Dedifferentiated amniotic fluid mesenchymal stem cell (primary cell): ENCODE results near the gene APOBEC3C.
A peak's percentile ranks its signal among the peaks of the same experiment; 100 is the strongest.
"Not testable (repeated sequence)": the region's sequence is repeated elsewhere in the genome, so short reads cannot be mapped to it uniquely, and the experiment has no call there.

ENCODE experiments used
- DNase-seq: peaks from one replicate; pipeline ENCODE4 v3.0.0-alpha.2; 2016; ENCODE audit errors: extremely low spot score

APOBEC3C gene

DNA sequence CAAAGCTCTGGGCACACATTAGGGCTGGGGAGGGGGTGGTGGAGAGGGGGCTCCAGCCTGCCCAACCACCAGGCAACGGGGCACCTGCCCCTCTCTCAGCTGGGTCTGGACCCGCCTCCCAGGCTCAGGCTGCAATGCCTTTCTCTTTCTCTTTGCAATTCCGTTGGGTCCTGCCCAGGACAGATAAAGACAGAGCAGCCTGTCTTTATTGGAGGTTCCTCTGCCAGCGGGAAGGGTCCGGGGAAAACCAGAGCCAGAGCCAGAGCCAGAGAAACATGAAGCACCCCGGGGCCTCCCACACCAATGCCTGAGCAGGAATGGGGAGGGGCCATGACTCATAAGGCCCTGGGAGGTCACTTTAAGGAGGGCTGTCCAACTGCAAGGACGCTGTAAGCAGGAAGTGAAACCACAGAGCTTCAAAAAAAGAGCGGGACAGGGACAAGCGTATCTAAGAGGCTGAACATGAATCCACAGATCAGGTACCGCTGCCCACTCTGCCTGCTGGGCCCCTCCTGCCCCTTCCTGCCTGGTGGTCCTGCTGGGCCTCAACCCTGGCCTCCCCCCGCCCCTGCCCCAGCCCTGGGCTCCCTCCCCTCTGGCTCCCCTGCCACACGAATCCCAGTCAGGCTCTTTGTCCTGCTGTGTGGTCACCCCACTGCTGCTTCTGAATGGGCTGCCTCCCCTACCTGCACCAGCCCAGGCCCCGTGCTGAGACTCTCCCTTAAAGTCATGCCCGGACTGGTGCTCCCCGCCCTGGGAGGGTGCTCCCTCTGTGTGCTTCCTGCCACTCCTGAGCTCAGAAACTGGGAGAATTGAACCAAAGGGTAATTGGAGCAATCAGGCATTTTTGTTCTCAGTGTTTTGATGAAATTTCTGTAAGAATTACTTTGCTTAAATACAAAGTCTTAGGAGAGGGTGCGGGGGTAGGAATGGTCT, 31.8 kb upstream of the APOBEC3C start, which contains the start of gene APOBEC3B:
APOBEC3B (plus strand) TSS at position 356 of the 936 bp plus-strand sequence; CDS start at position 463, 107 bp downstream.
- peak; percentile 87 for DNase-seq

DNA sequence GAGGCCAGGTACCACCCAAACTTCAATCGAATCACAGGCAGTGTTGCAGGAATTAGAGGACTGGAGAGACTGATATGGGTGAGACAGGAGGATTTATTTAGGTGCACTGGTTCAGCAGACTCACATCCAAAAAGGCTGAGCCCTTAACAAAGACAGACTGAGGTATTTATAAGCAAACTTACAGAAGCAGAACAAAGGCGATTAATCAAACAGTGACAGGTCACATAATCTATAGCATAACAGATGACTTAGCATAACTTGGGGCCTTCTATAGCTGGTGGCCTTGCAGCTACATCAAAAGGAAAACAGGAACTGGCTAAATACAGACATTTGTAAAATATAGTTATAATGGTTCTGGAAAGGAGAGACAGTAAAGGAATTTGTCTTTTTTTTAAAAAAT, 29.8 kb upstream of the APOBEC3C start:
- DNase-seq: no peak

DNA sequence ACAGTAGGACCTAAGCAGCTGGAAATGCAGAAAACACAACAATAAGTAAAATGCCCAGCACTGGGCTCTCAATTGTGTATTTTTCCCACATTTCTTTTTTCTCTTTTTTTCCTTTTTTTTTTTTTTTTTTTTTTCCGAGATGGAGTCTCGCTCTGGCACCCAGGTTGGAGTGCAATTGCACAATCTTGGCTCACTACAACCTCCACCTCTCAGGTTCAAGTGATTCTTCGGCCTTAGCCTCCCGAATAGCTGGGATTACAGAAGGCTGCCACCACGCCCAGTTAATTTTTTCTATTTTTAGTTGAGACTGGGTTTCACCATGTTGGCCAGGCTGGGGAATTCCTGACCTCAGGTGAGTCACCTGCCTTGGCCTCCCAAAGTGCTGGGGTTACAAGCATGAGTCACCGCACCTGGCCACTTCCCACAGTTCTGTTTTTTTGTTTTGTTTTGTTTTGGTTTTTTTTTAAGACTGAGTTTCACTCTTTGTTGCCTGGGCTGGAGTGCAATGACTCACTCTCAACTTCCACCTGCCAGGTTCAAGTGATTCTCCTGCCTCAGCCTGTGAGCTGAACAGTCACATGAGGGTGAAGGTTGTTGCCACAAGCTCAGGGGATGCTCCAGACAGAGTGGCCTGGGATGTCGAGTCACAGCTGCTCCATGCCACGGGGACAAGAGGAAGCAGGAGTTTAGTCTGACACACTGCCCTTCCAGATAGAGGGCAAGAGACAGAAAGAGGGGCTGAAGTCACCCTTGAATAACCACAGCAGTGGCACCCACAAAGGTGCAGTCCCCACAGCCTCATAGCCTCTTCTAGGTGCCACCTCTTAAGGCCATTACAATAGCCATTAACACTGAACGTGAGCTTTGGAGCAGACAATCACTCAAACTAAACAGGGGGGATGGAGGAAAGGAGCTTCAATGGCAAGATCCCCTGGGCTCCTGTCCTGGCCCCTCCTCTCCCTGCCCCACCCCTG, 29.0 kb upstream of the APOBEC3C start:
- DNase-seq: not testable (repeated sequence)

DNA sequence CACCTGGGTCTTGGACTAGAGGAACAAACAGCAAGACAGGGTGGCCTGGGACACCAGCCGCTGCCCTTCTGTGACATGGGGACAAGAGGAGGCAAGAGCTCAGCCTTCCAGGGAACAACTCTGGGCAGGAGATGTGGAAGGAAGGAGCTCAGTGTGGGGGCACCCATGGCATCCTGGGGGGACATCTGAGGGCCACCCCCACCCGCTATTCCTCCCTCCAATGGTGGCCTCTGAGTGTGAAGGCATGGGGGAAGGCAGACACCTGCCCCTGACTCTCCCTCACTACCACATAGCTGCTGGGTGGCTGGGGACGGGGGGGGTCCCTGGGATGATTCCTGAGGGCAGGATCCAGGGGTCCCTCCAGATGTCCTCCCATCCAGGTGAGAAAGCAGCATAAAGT, 27.4 kb upstream of the APOBEC3C start:
- no peak for DNase-seq

DNA sequence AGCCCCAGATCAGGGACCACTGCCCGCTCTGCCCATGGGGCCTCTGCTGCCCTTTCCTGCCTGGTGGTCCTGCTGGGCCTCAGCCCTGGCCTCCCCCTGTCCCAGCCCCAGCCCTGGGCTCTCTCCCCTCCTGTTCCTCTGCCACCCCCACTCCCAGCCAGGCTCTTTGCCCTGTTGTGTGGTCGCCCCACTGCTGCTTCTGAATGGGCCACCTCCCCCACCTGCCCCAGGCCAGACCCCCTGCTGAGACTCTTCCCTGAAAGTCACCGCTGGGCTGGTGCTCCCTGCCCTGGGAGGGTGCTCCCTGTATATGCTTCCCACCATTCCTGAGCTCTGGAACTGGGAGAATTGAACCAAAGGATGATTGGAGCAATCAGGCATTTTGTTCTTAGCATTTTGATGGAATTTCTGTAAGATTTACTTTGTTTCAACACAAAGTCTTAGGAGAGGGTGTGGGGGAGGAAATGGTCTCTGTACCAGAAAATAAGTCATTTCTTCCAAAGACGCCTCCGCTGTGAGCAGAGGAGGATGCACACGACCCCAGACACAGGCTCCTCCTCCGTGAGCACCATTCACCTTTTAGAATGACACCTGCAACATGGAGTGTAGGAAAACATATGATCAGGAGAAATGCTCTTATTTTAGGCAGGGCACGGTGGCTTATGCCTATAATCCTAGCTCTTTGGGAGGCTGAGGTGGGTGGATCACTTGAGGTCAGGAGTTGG, 26.7 kb upstream of the APOBEC3C start:
- no peak for DNase-seq

DNA sequence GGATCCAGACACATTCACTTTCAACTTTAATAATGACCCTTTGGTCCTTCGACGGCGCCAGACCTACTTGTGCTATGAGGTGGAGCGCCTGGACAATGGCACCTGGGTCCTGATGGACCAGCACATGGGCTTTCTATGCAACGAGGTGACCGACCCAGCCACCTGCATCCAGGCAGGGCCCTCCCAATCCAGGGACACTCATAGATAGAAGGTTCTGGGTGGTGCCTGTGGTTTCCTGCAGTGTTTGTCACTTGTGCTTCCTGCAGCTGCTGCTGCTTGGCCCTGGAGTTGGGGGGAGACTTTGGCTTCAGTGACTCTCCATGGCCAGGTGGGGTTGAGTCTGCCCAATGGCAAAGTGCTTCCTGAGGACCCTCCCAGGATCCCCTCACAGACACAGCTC, 24.6 kb upstream of the APOBEC3C start:
- DNase-seq: no peak

DNA sequence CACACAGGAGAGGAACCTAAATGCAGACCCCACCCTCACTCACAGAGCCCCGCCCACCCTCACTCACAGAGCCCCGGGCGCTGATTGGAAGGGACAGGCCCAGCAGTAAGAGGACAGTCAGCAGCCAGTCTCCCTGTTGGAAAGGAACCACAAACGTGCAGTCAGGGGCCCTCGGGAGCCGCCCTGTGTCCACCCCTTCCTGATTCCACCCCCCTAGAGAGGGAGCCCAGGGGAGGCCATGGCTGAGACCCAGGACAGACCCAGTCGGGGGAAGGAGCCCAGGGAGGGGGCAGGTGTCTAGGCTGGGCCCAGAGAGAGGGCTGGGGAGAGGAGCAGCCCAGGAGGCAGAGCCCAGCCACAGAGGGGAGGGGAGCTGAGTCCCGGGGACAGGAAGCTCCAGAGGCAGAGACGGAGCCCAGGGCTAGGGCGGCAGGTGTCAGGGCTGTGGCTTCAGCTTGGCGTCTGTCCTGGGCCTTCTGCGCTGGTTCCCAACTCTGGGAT, 21.1 kb upstream of the APOBEC3C start:
- DNase-seq: not testable (repeated sequence)

DNA sequence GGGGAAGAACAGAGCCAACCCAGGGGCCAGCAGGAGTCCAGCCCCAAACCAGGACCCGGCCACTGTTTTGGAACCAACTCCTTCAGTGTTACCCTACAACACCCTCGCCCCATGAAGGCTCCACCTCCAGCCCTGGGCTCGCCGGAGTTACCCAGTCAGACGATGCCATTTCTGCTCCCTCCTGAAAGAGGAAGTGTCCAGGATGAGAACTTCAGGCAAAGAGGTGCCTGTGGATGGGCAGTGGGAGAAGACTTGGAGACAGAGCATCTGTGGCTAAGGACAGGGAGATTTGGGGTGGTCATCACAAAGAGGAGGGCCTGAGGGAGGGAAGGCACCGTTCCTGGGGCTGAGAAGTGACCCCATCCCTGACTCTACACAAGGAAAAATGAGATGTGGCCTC, 18.0 kb upstream of the APOBEC3C start:
- DNase-seq: no peak

DNA sequence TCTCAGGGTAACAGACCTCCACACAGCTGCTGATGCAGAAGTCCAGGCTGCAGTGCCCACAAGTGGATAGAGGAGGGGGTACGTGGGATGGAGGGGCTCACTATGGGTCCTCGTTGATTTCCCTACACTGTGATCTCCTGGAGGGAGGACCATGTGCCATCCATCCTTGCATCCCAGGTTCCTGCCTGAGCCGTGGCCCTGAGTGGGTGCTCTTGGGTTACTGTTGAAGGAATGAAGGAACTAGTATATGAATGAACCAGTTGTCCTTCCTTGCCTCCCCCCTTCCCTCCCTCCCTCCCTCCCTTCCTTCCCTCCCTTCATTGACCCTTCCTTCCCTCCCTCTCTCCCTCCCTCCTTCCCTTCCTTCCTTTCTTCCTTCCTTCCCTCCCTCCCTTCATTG, 16.5 kb upstream of the APOBEC3C start:
- no peak for DNase-seq

DNA sequence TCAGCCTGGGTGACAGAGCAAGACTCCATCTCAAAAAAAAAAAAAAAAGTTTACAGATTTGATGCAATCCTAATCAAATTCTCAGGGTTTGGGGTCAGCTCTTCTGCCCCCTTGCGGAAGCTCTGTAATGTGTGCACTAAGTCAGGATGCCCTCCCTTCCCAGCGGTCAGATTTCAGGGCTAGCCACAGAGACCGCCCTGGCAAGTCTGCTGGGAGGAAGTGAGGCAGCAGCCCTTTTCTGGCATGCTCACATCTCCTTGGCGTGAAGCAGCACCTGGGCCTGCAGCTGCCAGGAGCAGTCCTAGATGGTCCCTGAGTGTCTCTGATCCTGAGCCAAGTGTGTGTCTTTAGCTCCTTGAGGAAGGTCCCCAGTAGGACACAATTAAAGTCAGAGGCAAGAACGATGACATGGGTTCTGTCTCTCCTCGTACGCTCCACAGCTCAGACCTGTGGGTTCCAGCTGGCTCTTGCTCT, 10.9 kb upstream of the APOBEC3C start:
- peak; percentile 81 for DNase-seq

DNA sequence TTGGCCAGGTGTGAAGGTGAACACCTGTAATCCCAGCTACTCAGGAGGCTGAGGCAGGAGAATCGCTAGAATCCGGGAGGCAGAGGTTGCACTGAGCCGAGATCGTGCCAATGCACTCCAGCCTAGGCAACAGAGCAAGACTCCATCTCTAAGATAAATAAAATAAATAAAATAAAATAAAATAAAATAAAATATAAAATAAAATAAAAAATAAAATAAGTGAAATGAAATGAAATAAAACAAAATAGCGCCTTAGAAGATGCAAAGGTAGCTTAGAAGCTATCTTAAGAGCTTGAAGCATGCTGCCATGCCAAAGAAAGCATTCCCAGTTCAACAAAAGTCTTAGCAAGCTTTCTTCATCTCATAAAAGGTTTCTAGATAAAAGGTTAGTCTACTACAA, 6.9 kb upstream of the APOBEC3C start:
- DNase-seq: no peak

DNA sequence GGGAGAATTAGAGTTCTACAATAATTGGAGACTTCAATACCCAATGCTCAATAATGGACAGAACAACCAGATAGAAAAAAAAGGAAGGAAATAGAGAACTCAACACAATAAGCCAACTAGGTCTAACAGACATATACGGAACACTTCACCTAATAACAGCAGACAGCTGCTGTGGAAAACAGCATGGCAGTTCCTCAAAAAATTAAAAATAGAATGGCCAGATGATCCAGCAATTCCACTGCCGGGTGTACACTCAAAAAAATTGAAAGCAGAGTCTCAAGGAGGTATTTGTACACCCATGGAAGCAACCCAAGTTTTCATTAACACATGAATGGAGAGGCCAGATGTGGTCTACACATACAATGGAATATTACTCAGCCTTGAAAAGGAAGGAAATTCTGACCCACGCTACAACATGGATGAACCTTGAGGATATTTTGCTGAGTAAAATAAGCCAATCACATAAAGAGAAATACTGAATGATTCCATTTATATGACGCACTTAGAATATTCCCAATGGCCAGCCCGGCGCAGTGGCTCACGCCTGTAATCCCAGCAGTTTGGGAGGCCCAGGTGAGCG, 5.7 kb upstream of the APOBEC3C start:
- not testable (repeated sequence) for DNase-seq

DNA sequence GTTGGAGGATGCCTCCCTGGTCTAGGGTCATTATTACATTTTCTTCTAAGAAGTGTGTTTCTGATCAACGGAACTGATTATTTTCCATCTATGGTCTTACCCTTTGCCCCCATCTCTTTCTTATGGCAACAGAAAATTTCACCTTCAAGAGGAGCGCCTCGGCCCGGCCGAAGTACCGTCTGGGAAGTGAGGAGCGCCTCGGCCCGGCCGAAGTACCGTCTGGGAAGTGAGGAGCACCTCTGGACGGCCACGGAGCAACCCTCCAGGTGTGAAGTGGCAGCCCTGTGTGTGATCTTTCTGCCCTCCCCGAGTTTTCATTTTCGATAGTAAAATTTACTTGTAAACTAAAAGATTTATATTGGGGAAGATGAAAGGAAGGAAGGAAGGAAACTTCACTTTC, 3.1 kb upstream of the APOBEC3C start:
- DNase-seq: no peak

DNA sequence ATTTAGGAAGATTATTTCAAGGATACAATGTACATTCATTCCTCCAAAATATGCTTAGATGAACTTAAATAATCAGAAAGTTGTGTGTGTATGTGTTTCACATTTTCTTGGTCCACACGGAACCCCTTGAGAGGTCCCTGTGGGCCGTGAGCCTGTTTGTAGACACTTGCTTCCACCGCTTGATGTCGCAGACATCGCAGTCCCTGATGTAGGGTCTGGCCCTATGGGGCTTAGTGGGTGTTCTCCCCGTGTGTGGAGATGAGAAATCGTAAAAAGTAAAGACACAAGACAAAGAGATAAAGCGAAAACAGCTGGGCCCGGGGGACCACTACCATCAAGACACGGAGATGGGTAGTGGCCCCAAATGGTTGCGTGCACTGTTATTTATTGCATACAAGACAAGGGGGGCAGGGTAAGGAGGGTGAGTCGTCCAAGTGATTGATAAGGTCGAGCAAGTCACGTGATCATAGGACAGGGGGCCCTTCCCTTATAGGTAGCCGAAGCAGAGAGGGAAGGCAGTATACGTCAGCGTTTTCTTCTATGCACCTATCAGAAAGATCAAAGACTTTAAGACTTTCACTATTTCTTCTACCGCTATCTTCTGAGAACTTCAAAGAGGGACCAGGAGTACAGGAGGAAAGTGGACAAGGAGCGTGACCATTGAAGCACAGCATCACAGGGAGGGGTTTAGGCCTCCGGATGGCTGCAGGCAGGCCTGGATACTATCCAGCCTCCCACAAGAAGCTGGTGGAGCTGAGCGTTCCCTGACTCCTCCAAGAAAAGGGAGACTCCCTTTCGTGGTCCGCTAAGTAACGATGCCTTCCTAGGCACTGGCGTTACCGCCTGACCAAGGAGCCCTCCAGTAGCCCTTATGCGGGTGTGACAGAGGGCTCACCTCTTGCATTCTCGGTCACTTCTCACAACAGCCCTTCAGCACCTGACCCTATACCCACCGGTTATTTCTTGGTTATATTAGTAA, 1.2 kb upstream of the APOBEC3C start:
- DNase-seq: no peak

DNA sequence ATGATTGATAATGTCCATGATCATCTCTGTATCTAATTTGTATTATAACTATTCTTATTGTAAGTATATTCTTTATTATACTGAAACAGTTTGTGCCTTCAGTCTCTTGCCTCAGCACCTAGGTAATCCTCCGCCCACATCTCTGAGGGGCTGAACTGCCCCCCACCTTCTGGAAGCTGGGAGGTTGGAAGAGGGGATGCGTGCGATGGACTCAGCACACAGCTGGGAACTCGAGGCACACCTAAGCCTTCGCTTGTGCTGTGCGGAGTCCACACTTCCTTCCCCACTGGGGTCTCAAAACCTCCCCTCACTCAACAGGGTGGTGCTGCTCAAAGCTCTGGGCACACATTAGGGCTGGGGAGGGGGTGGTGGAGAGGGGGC, 506 bp upstream of the APOBEC3C start:
- DNase-seq: not testable (repeated sequence)

DNA sequence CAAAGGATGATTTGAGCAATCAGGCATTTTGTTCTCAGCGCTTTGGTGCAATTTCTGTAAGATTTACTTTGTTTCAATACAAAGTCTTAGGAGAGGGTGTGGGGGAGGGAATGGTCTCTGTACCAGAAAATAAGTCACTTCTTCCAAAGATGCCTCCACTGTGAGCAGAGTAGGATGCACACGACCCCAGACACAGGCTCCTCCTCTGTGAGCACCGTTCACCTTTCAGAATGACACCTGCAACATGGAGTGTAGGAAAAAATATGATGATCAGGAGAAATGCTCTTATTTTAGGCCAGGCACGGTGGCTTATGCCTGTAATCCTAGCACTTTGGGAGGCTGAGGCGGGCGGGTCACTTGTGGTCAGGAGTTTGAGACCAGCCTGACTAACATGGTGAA, 665 bp downstream of the APOBEC3C start:
- not testable (repeated sequence) for DNase-seq

DNA sequence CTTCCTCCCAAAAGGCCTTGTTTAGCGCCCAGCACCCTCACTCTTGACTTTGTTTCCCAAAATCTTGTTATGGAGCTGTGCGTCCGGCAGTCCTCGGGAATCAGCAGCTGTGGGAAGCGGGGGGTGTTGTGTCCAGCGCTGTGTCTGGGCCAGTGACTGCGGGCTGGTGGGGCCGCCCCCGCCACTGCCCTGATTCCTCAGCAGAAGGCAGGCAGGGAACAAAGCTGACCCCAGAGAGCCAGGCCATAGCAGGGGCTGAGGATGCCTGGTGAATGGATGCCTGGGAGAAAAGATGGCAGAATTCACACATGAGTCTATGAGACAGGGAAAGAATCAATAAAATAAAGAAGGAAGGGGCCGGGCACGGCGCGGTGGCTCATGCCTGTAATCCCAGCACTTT, 2.5 kb downstream of the APOBEC3C start:
- DNase-seq: no peak

DNA sequence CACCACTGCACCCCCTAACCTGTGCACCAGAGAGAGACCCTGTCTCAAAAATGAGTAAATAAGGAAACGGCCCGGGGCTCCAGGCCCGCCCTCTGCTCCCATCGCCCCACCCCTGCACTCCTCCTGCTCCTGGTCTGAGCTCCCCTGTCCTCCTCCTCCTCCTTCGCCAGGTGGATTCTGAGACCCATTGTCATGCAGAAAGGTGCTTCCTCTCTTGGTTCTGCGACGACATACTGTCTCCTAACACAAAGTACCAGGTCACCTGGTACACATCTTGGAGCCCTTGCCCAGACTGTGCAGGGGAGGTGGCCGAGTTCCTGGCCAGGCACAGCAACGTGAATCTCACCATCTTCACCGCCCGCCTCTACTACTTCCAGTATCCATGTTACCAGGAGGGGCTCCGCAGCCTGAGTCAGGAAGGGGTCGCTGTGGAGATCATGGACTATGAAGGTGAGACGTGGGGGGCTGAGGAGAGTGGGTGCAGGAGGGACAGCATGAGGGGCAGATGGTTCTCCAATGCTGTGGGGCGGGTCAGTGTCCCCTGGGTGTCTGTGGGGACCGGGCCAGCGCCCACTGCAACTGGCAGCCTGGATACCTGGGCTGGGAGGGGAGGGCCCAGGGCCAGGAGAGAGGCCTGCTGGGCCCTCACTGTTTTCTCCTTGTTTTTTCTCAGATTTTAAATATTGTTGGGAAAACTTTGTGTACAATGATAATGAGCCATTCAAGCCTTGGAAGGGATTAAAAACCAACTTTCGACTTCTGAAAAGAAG, 3.7 kb downstream of the APOBEC3C start:
- DNase-seq: no peak
